GM23338 (cell line): Measurements from ENCODE around the gene TMEM94. TPM values are rescaled to one million over a fixed set of nuclear protein-coding genes. Genes with fewer than 3 reads are reported as not detected.

Source experiments
- ATAC-seq: fragments of 200-7000 bp; cut with Tn5 transposase; 3 replicates; pipeline ENCODE4 v1.9.1; 2020
- DNase-seq: peaks from one replicate; pipeline ENCODE4 v3.0.0-alpha.2; 2015; ENCODE audit warnings: low spot score
- H2AFZ ChIP-seq: fragments of 200-600 bp; sonication (generic); 2 replicates; pipeline ENCODE4 v1.8.0; 2016; ENCODE audit warnings: antibody characterized with exemption, mild to moderate bottlenecking, moderate library complexity
- H3F3A ChIP-seq: fragments of 200-600 bp; sonication (generic); replicated peaks from 2 replicates; pipeline ENCODE4 v1.8.0; 2017; ENCODE audit warnings: antibody characterized with exemption, mixed run types, low read depth
- H3K27ac ChIP-seq: fragments of 200-600 bp; sonication (generic); 2 replicates; pipeline ENCODE4 v1.6.1; 2016; ENCODE audit warnings: low read depth
- H3K27me3 ChIP-seq: fragments of 200-600 bp; sonication (generic); 2 replicates; pipeline ENCODE4 v1.8.0; 2016; ENCODE audit warnings: mild to moderate bottlenecking, mixed run types, moderate library complexity; ENCODE audit not compliant: insufficient read depth
- H3K36me3 ChIP-seq: fragments of 200-600 bp; sonication (generic); 2 replicates; pipeline ENCODE4 v1.8.0; 2016; ENCODE audit warnings: mild to moderate bottlenecking; ENCODE audit not compliant: insufficient read depth
- H3K4me1 ChIP-seq: fragments of 200-600 bp; sonication (generic); 2 replicates; pipeline ENCODE4 v1.8.0; 2016; ENCODE audit warnings: mild to moderate bottlenecking, moderate library complexity; ENCODE audit not compliant: insufficient read depth
- H3K4me2 ChIP-seq: fragments of 200-600 bp; sonication (generic); 2 replicates; pipeline ENCODE4 v1.7.1; 2017; ENCODE audit warnings: mixed run types
- H3K4me3 ChIP-seq: fragments of 200-600 bp; sonication (generic); 2 replicates; pipeline ENCODE4 v1.6.1; 2016; ENCODE audit warnings: mixed run types
- H3K79me2 ChIP-seq: fragments of 200-600 bp; sonication (generic); replicated peaks from 2 replicates; pipeline ENCODE4 v1.8.0; 2017; ENCODE audit warnings: mild to moderate bottlenecking; ENCODE audit not compliant: insufficient read depth
- H3K9me2 ChIP-seq: fragments of 200-600 bp; sonication (generic); 2 replicates; pipeline ENCODE4 v1.8.0; 2017; ENCODE audit not compliant: insufficient read depth
- H4K20me1 ChIP-seq: fragments of 200-600 bp; sonication (generic); replicated peaks from 2 replicates; pipeline ENCODE4 v1.8.0; 2017; ENCODE audit warnings: mild to moderate bottlenecking; ENCODE audit not compliant: insufficient read depth
- H3K27ac Mint-ChIP-seq: 2 replicates; pipeline ENCODE4 v1.8.0; 2020; ENCODE audit warnings: inconsistent platforms, mild to moderate bottlenecking, moderate library complexity, mixed read lengths
- H3K27me3 Mint-ChIP-seq: 3 replicates; pipeline ENCODE4 v1.8.0; 2022; ENCODE audit warnings: low read depth, mild to moderate bottlenecking, moderate library complexity, mixed read lengths, inconsistent platforms; ENCODE audit not compliant: insufficient read depth, poor library complexity
- H3K36me3 Mint-ChIP-seq: 3 replicates; pipeline ENCODE4 v1.8.0; 2021; ENCODE audit warnings: low read depth, mild to moderate bottlenecking, inconsistent platforms, moderate library complexity, mixed read lengths
- H3K4me1 Mint-ChIP-seq: 3 replicates; pipeline ENCODE4 v1.8.0; 2020; ENCODE audit warnings: mild to moderate bottlenecking, inconsistent platforms, mixed read lengths
- H3K4me3 Mint-ChIP-seq: 3 replicates; pipeline ENCODE4 v1.8.0; 2021; ENCODE audit warnings: moderate library complexity, mild to moderate bottlenecking, inconsistent platforms, mixed read lengths
- H3K9me3 Mint-ChIP-seq: 3 replicates; pipeline ENCODE4 v1.8.0; 2020; ENCODE audit warnings: moderate library complexity, mild to moderate bottlenecking, inconsistent platforms, mixed read lengths
- CREB1 ChIP-seq: fragments of 250-450 bp; sonication (Bioruptor Pico); IDR thresholded peaks from 2 replicates; pipeline ENCODE4 v1.5.0; 2020; ENCODE audit warnings: low read depth, mild to moderate bottlenecking, moderate library complexity
- EZH2phosphoT487 ChIP-seq: fragments of 200-600 bp; sonication (generic); IDR thresholded peaks from one replicate; pipeline ENCODE4 v1.8.1; 2018; ENCODE audit warnings: antibody characterized with exemption; ENCODE audit not compliant: unreplicated experiment
- NANOG ChIP-seq: IDR thresholded peaks from 2 replicates; pipeline ENCODE4 v1.6.1; 2016; ENCODE audit warnings: antibody characterized with exemption, borderline replicate concordance
- POLR2AphosphoS5 ChIP-seq: IDR thresholded peaks from 2 replicates; pipeline ENCODE4 v1.6.1; 2016; ENCODE audit warnings: antibody characterized with exemption, low read depth
- STAT1 ChIP-seq: IDR thresholded peaks from one replicate; pipeline ENCODE4 v1.6.1; 2016; ENCODE audit warnings: antibody characterized with exemption; ENCODE audit not compliant: unreplicated experiment
- ZNF114 ChIP-seq: fragments of 250-450 bp; sonication (Bioruptor Pico); IDR thresholded peaks from 2 replicates; pipeline ENCODE4 v1.5.0; 2020; ENCODE audit warnings: mild to moderate bottlenecking, moderate library complexity
- polyA plus RNA-seq: library from polyadenylated mRNA; unstranded; fragments of >200 nt; fragmentation: Nextera tagmentation; extraction: Ambion mirVana; gene quantifications from 2 replicates; pipeline ENCODE4 v1.2.1, GENCODE V29; 2016
- total RNA-seq: library from RNA; depleted of rRNA; stranded (reverse); fragments of >200 nt; shearing (Covaris generic); gene quantifications from 2 replicates; pipeline ENCODE4 v1.2.3, GENCODE V29; 2014
- TF ChIP-seq, protein P1 (sequence below): IDR thresholded peaks from one replicate; pipeline ENCODE4 v1.6.1; 2018; ENCODE audit warnings: antibody characterized with exemption; ENCODE audit not compliant: unreplicated experiment
- TF ChIP-seq, protein P2 (sequence below), 2 experiments: fragments of 200-600 bp in 1 of 2; sonication (generic) in 1 of 2; conservative IDR thresholded peaks; 2 replicates each; pipeline versions ENCODE4 v1.5.1 to v1.6.1; 2016 to 2017; ENCODE audit warnings: antibody characterized with exemption in 2 of 2, low read depth in 2 of 2, mild to moderate bottlenecking in 2 of 2, moderate library complexity in 1 of 2
- TF ChIP-seq, protein P3 (sequence below): IDR thresholded peaks from 2 replicates; pipeline ENCODE4 v1.6.1; 2016; ENCODE audit warnings: antibody characterized with exemption

Gene TMEM94
- total and polyA plus RNA-seq, 2 experiments from 2014 or later, result 24.0 to 66.0 TPM

DNA sequence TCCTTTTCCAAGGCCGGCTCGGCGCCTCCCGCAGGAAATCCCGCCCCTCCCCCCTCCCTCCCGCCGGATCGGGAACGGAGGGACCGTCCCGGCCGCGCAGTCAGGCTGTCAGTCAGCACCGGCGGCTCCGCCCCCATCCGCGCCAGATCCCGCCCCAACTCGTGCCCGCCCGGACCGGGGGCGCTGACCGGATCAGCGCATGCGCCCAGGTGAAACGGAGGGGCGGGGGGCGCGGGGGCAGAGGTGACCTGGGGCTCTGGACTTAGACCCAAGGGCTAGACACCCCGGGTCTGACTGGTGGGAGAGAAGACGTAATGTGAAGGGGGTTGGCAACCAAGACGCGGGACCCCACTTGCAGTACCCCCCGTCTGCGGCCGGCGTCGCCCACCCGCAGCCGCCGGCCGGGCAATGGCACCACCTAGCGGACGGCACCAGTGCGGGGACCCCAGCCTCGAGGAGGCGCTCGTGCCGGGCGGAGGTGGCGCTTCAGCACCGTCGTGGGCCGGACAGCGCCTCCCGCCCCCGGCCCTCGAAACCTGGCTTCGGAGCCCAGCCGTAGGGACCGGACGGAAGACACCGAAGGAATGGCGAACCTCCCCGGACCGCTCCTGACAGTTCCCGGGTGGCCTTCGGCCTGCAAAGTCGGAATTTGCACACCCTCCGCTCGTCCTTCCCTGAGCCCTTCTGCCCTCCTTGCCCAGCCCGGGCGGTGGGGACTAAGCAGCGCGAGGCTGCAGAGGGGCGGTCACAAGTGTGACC lies 59.2 kb downstream of the TMEM94 start, which contains the start of gene CASKIN2:
TSS of gene CASKIN2 (minus strand) at position 42 of the 759 bp plus-strand sequence. CDS start 1,733 bp downstream, outside the sequence.
- H3K27ac ChIP-seq, result peak within 1 kb of the TSS; percentile 83; the same call in 1 of the 2 replicates
- Mint-ChIP-seq H3K27ac (no peak within 1 kb of the TSS), H3K4me1 (peaks cover 27% of the 10 kb centered on the region), H3K9me3 (no peaks in the 10 kb centered on the region; the same call in 2 of the 3 replicates), H3K4me3 (peak within 1 kb of the TSS; percentile 78), H3K36me3 (peaks cover 29% of the 10 kb centered on the region), H3K27me3 (peaks cover 19% of the 10 kb centered on the region)
- H2AFZ ChIP-seq, result peak within 1 kb of the TSS; percentile 100
- peak within 1 kb of the TSS; percentile 100 for H3K4me2 ChIP-seq
- peaks cover 7% of the 10 kb centered on the region; the same call in 1 of the 2 replicates for H3K4me1 ChIP-seq
- peaks cover 12% of the 10 kb centered on the region for H4K20me1 ChIP-seq
- peak within 1 kb of the TSS; percentile 98 for H3K4me3 ChIP-seq
- peak; percentile 95 for DNase-seq
- H3F3A ChIP-seq, result no peaks in the 10 kb centered on the region
- ATAC-seq, result peak; percentile 69
- peaks cover 18% of the 10 kb centered on the region for H3K36me3 ChIP-seq
- no peaks in the 10 kb centered on the region for H3K27me3 ChIP-seq
- TF ChIP-seq, protein P1, sequence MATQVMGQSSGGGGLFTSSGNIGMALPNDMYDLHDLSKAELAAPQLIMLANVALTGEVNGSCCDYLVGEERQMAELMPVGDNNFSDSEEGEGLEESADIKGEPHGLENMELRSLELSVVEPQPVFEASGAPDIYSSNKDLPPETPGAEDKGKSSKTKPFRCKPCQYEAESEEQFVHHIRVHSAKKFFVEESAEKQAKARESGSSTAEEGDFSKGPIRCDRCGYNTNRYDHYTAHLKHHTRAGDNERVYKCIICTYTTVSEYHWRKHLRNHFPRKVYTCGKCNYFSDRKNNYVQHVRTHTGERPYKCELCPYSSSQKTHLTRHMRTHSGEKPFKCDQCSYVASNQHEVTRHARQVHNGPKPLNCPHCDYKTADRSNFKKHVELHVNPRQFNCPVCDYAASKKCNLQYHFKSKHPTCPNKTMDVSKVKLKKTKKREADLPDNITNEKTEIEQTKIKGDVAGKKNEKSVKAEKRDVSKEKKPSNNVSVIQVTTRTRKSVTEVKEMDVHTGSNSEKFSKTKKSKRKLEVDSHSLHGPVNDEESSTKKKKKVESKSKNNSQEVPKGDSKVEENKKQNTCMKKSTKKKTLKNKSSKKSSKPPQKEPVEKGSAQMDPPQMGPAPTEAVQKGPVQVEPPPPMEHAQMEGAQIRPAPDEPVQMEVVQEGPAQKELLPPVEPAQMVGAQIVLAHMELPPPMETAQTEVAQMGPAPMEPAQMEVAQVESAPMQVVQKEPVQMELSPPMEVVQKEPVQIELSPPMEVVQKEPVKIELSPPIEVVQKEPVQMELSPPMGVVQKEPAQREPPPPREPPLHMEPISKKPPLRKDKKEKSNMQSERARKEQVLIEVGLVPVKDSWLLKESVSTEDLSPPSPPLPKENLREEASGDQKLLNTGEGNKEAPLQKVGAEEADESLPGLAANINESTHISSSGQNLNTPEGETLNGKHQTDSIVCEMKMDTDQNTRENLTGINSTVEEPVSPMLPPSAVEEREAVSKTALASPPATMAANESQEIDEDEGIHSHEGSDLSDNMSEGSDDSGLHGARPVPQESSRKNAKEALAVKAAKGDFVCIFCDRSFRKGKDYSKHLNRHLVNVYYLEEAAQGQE, result peak; percentile 97
- no peak for TF ChIP-seq NANOG
- TF ChIP-seq, protein P2, sequence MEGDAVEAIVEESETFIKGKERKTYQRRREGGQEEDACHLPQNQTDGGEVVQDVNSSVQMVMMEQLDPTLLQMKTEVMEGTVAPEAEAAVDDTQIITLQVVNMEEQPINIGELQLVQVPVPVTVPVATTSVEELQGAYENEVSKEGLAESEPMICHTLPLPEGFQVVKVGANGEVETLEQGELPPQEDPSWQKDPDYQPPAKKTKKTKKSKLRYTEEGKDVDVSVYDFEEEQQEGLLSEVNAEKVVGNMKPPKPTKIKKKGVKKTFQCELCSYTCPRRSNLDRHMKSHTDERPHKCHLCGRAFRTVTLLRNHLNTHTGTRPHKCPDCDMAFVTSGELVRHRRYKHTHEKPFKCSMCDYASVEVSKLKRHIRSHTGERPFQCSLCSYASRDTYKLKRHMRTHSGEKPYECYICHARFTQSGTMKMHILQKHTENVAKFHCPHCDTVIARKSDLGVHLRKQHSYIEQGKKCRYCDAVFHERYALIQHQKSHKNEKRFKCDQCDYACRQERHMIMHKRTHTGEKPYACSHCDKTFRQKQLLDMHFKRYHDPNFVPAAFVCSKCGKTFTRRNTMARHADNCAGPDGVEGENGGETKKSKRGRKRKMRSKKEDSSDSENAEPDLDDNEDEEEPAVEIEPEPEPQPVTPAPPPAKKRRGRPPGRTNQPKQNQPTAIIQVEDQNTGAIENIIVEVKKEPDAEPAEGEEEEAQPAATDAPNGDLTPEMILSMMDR (conservative IDR thresholded peaks at IDR 0.05; ENCODE audit: low read depth in 2 of 2), result peak; percentile 84 to 94
- no peak for TF ChIP-seq ZNF114
- TF ChIP-seq, protein P3, sequence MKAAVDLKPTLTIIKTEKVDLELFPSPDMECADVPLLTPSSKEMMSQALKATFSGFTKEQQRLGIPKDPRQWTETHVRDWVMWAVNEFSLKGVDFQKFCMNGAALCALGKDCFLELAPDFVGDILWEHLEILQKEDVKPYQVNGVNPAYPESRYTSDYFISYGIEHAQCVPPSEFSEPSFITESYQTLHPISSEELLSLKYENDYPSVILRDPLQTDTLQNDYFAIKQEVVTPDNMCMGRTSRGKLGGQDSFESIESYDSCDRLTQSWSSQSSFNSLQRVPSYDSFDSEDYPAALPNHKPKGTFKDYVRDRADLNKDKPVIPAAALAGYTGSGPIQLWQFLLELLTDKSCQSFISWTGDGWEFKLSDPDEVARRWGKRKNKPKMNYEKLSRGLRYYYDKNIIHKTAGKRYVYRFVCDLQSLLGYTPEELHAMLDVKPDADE, result no peak
- no peak for TF ChIP-seq STAT1
- TF ChIP-seq CREB1 (CRISPR knock-in tag), result 0 out of 2 replicates have a peak, but pooled peaks have one; percentile 31
- no peak for TF ChIP-seq EZH2phosphoT487
- TF ChIP-seq POLR2AphosphoS5, result 0 out of 2 replicates have a peak, but pooled peaks have one; percentile 5
- peaks cover 36% of the 10 kb centered on the region for H3K79me2 ChIP-seq
- H3K9me2 ChIP-seq, result no peaks in the 10 kb centered on the region
